Hematopoietic multipotent progenitor cell treated with erythropoietin and hydrocortisone succinate and interleukin-3 and kit ligand, for 4 days (in vitro differentiated cells): Measurements from ENCODE around the gene IFNAR1.

Source experiments
- DNase-seq: peaks from one replicate; pipeline ENCODE4 v3.0.0-alpha.2; 2015

The IFNAR1 gene

DNA sequence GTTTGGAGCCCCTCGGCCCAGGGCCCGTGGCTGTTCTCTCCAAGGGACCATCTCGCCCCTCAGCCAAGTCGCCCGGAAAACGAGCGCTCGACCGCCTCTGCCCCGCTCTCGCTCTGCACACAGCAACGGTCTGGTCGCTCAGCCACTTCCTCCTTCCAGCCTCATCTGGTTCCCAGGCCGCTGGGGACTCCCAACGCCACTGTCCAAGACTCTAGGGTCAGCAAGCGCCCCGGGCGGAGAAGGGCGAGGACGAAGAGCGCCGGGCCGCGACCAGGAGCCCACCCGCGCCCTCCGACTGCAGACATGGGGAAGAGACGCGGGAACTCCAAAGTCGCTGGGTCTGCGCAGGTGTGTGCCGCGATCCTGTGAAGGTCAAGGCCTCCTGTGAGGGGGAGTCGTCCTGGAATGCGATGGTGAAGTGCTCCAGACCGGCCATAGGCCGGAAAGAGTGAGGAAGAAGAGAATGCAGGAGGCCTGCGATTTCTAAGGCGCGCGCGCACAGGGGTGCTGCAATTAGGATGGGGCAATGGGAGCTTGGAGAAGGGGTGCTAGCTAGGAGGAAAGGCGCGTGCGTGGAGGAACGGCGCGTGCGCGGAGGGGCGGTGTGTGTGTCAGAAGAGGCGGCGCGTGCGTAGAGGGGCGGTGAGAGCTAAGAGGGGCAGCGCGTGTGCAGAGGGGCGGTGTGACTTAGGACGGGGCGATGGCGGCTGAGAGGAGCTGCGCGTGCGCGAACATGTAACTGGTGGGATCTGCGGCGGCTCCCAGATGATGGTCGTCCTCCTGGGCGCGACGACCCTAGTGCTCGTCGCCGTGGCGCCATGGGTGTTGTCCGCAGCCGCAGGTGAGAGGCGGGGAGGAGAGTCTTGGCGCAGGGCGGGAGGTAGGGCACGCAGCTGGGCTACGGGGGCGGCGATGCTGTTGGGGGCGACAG, at the start of gene IFNAR1:
IFNAR1 (plus strand) TSS at position 680 of the 931 bp plus-strand sequence; CDS start at position 766, 86 bp downstream.
- DNase-seq = peak; percentile 100

- no peak for DNase-seq
Observed at GRCh38 chr21:33278721-33279120, 46.0 kb upstream of the IFNAR1 start.

DNA sequence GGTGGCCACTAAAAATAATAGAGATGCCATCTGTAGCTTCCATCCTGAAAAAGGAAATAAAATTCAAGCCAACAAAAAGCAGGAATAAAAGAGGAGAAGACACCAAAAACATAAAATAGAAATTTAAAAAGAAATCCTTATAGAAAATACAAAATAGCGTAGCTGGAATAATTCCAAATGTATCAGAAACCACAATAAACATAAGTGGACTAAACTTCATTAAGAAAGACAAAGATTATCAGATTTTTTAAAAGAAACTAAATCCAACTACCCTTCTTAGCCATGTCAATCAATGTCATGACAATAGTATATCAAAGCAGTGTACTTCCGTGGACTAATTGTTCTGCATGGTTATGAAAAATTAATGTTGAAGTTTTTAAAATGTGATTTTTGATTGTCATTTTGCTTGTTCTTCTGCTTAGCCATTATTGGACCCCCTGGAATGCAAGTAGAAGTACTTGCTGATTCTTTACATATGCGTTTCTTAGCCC, 45.4 kb upstream of the IFNAR1 start:
- DNase-seq = no peak

DNA sequence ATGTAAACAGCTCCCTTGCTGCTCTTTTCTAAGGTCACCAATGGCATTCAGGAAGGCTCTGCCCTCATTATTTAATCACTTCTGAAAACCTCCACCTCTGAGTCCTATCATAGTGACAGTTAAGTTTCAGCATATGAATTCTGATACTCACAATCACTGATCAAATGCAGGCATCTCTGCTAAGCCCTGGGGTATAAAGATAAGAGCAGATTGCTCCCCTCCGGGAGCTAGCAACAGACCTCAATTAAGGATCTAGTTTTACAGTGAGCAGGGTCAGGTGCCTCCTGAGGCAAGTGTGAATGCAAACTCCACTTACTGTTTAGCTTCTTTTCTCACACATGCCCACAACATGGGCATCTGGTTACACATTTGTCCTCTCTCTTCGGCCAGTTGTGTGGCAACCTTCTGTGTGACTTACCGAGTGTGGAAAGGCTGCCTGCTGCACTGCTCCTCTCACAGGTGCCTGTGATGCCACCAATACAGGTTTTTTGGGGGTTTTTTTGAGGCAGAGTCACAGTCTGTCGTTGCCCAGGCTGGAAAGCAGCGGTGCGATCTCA, 43.6 kb upstream of the IFNAR1 start:
- peak; percentile 73 for DNase-seq

DNA sequence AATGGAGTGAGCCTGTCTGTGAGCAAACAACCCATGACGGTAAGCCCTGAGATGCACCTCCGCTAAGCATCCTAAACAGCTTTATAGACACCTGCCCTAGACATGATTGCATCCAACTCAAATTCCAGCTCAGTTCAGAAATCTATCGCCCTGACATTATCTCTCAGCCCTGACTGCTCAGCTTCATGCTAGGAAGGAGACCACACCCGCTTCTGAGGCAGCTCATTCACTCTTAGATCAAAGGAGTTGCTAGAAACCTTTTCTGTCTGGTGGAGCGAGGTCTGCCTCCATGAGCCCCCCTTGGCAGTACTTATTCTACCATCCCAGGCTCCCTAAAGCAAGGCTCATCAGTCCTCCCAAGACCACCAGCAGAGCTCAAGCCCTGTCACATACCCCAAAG, 41.6 kb upstream of the IFNAR1 start:
- peak; percentile 65 for DNase-seq

GRCh38 chr21:33286076-33286475, 38.7 kb upstream of the IFNAR1 start:
- no peak for DNase-seq

DNA sequence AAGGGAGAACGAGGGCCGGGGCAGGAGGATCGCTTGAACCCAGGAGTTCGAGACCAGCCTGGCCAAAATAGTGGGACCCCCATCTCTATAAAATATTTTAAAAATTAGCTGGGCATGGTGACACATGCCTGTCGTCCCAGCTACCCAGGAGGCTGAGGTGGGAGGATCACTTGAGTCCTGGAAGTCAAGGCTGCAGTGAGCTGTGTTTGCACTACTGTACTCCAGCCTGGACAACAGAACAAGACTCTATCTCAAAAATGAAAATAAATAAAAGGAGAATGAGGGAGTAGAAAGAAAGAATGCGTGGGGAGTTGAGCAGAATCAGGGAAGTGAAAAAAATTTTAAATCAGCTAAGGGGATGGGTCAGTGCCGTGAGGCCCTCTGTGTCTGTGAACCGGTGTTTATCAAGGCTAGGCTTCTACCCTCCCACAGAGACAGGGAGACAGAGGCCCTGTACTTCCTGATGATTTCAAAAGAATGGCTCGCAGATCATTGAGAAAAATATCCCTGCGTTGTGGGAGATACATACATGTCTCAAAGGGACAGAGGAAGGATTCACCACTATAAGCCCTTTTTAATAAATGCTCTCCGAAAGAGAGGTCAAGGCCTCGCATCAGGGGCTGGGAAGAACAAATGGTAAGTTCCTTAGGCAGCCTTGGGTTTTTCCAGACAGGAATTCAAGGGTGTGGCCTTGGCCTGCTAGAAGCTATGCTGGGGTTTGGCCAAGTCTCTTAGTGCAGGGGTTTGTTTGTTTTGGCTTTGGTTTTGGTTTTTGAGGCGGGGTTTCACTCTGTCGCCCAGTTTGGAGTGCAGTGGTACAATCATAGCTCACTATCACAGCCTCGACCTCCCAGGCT, 37.9 kb upstream of the IFNAR1 start:
- no peak for DNase-seq

DNA sequence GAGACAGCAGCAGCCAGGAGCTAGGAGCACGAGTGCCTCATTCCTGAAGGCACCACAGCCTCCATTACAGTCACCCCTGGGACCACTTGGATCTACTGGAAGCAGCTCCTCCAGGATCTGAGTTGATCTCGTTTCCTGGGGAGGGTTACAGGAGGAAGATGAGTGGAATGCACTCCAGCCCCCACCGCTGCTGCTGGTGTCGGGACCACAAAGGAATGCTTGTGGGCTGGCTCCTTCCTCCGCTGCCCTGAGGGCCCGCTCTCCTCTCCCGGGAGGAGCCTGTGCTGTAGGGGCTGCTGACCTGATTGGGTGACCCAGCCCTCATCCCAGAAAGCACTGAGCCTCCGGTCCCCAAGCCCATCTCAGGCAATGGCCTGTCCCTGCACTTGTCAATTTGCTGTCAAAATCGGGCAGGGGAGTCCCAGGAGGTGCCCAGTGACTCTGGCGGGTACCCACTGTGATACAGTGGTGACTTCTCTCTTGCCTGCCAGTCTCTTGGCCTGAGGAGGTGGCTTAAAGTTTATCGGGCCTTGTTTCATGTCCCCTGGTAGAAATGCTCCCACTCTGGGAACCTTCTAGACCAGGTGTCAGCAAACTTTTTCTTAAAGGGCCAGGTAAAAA, 35.5 kb upstream of the IFNAR1 start:
- no peak for DNase-seq

DNA sequence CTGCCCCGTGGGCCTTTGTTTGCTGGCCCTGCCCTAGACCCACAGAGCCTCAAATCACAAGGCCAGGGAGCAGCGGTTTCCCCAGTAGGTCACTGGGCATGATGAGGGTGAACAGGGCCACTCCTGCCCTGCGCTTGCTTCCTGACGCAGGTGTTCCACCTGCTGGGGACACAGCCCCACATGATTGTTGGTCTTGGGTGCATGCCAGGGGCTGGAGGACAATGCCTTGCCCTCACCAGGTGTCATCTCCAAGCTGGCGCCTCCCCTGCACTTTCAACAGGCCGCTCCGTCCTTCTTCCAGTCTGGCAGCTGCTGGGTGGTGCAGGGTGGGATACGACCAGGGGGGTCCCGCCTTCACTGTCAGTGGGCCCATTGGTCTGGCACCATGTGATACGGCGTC, 34.3 kb upstream of the IFNAR1 start:
- no peak for DNase-seq

DNA sequence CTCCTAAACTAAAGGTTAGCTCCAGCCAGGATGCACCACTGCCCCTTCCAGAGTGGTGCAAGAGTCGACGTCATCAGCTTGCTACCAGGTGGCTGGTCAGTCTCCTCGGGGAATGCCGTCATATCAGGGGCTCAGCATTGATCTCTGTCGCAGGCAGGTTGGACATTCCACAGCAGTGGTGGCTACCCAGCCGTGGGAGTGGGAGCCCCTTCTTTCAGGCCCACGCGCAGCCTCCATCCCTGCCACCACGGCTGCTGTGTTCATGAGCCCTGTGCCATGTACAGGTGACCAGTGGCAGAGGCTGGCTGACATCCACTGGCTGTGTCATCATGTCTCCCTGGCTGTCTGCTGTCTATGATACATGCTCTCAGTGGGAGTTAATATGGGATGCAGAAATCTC, 33.1 kb upstream of the IFNAR1 start:
- no peak for DNase-seq

DNA sequence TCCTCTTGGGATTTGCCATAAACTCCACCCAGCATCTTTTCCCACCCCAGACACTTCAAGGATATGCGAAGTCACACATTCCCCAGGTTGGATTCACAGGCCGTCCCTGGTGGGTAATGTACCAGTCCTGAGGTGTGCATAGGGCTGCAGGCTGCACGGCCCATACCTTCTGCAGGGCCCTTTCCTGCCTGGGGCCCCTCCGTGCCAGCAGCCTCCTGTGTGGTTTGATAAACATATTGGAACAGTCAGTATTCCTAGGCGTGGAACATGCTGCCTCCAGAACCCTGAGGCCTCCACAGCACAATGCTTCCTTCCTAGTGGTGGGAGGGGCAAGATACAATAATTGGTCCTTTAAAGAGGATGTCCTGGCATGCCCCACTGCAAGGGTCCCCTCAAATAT, 32.0 kb upstream of the IFNAR1 start:
- no peak for DNase-seq

DNA sequence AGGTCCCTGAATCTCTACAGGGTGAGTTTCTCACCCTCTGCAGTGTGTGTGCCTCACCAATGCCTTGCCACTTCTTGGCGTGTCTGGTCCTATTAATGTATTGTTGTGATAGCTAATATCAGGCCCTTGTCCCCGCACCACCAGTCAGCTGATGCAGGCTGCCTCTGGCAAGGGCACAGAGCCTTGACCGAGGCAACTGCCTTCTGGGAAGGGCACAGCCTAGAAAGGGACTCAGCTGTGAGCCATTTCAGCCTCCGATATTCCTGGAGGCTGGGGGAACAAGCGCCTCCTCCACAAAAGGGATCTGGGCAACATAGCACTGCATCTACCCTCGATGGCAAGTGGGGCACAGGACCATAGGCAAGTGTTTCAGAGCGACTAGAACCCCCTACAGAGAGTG, 31.6 kb upstream of the IFNAR1 start:
- DNase-seq = no peak

- no peak for DNase-seq
Observed at GRCh38 chr21:33293811-33294216, 31.0 kb upstream of the IFNAR1 start.

DNA sequence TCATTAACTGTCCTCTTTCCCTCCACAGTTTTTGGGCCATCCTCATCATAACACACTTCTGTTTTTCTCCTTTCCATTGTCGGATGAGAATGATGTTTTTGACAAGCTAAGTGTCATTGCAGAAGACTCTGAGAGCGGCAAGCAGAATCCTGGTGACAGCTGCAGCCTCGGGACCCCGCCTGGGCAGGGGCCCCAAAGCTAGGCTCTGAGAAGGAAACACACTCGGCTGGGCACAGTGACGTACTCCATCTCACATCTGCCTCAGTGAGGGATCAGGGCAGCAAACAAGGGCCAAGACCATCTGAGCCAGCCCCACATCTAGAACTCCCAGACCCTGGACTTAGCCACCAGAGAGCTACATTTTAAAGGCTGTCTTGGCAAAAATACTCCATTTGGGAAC, 28.6 kb upstream of the IFNAR1 start:
- DNase-seq = no peak

- DNase-seq = peak; percentile 59
Observed at GRCh38 chr21:33299181-33299752, 25.5 kb upstream of the IFNAR1 start.

- peak; percentile 88 for DNase-seq
Observed at GRCh38 chr21:33300701-33301631, 23.8 kb upstream of the IFNAR1 start.

- no peak for DNase-seq
Observed at GRCh38 chr21:33301632-33302002, 23.2 kb upstream of the IFNAR1 start.

GRCh38 chr21:33302055-33302454, 22.7 kb upstream of the IFNAR1 start:
- no peak for DNase-seq

- no peak for DNase-seq
Observed at GRCh38 chr21:33302796-33303195, 22.0 kb upstream of the IFNAR1 start.

DNA sequence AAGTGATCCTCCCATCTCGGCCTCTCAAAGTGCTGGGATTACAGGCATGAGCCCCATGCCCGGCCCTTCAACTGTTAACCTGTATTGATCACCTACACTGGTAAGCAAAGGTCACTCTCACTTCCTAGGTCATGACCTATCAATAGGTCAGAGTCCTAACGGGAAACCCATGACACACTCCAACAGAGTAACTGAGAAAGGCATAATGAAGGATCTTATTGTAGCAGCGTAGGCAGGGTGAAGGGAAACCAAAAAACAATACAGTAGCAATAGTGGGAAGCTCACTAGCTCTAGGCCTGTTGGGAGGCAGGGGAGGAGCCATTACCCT, 19.5 kb upstream of the IFNAR1 start:
- DNase-seq = no peak

DNA sequence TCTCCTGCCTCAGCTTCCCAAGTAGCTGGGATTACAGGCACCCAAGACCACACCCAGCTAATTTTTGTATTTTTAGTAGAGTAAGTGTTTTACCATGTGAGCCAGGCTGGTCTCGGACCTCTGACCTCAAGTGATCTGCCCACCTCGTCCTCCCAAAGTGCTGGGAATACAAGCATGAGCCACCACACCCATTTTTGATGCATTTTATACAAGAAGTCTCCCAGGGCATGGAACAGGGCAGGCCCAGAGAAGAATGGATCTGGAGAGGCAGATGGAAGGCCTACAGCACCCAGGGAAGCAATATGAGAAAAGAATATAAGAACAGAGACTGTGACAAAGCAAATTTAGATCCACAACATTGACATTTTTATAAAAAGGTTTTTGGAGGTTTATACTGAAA, 18.8 kb upstream of the IFNAR1 start:
- DNase-seq = no peak
